Upper lobe of left lung (tissue), 6 donors: ENCODE results near the gene DPP10. TPM values are rescaled to one million over a fixed set of nuclear protein-coding genes. Genes with fewer than 3 reads are reported as not detected.

Experiments used
- ATAC-seq, 2 donors: fragments of 200-7000 bp; cut with Tn5 transposase; one replicate each; pipeline ENCODE4 v1.9.1; 2022; ENCODE audit warnings: mild to moderate bottlenecking in 2 of 2, moderate library complexity in 2 of 2; ENCODE audit not compliant: low FRiP score in 2 of 2
- DNase-seq, 2 donors: peaks; one replicate each; pipeline ENCODE4 v3.0.0-alpha.2; 2019 to 2020
- H3K27ac ChIP-seq, 4 donors: fragments of 200-600 bp; sonication (generic); one replicate each; pipeline ENCODE4 v1.5.1; 2016 to 2019
- H3K27me3 ChIP-seq, 4 donors: fragments of 200-600 bp; sonication (generic); one replicate each; pipeline ENCODE4 v1.5.1; 2017 to 2019
- H3K36me3 ChIP-seq, 4 donors: fragments of 200-600 bp; sonication (generic); one replicate each; pipeline ENCODE4 v1.5.1; 2016 to 2019
- H3K4me1 ChIP-seq, 4 donors: fragments of 200-600 bp; sonication (generic); one replicate each; pipeline ENCODE4 v1.5.1; 2018 to 2019
- H3K4me3 ChIP-seq, 4 donors: fragments of 200-600 bp; sonication (generic); one replicate each; pipeline ENCODE4 v1.5.1; 2017 to 2019; ENCODE audit warnings: mild to moderate bottlenecking in 2 of 4, moderate library complexity in 1 of 4
- H3K9me3 ChIP-seq, 4 donors: fragments of 200-600 bp; sonication (generic); one replicate each; pipeline ENCODE4 v1.5.1; 2018 to 2019
- EP300 ChIP-seq, 4 donors: sonication (generic); formaldehyde crosslinking; IDR thresholded peaks; one replicate each; pipeline ENCODE4 v1.5.1; 2017; ENCODE audit warnings: antibody characterized with exemption in 4 of 4, control low read depth in 2 of 4
- POLR2A ChIP-seq, 4 donors: fragments of 450-650 bp; IDR thresholded peaks; one replicate each; pipeline ENCODE4 v1.5.1; 2016 to 2017; ENCODE audit warnings: antibody characterized with exemption in 4 of 4, mild to moderate bottlenecking in 2 of 4
- POLR2AphosphoS5 ChIP-seq, 2 donors: sonication (generic); formaldehyde crosslinking; IDR thresholded peaks; one replicate each; pipeline ENCODE4 v1.5.1; 2017; ENCODE audit warnings: antibody characterized with exemption in 2 of 2
- WGBS, 2 donors: methylation state at CpG; one replicate each; pipeline ENCODE4 v1.1.5; 2017 to 2018; 5-methylcytosine and 5-hydroxymethylcytosine counted together
- total RNA-seq, 6 donors: library from RNA; depleted of rRNA in 4 of 6; stranded (reverse); fragments of >200 nt in 4 of 6; gene quantifications; one replicate each; pipeline versions ENCODE4 v1.1.0 to v1.2.1, GENCODE V29; 2016 to 2021
- TF ChIP-seq, protein P1 (sequence below), 6 experiments: fragments of 450-650 bp in 4 of 6; fragments of 200-600 bp in 2 of 6; sonication (generic) in 2 of 6; IDR thresholded peaks; one replicate each; pipeline ENCODE4 v1.5.1; 2016 to 2019; ENCODE audit warnings: antibody characterized with exemption in 6 of 6
- donor health status: DM: no; HTN: no; CAD: no; lungs with moderate emphysema.
- donor health status: DM: no; HTN: yes; CAD: no; lungs with severe emphysema.

DPP10 gene
- total RNA-seq, 6 donors from 2014 or later = 0.46 to 1.7 (median 0.77) TPM; not detected in 2

DNA sequence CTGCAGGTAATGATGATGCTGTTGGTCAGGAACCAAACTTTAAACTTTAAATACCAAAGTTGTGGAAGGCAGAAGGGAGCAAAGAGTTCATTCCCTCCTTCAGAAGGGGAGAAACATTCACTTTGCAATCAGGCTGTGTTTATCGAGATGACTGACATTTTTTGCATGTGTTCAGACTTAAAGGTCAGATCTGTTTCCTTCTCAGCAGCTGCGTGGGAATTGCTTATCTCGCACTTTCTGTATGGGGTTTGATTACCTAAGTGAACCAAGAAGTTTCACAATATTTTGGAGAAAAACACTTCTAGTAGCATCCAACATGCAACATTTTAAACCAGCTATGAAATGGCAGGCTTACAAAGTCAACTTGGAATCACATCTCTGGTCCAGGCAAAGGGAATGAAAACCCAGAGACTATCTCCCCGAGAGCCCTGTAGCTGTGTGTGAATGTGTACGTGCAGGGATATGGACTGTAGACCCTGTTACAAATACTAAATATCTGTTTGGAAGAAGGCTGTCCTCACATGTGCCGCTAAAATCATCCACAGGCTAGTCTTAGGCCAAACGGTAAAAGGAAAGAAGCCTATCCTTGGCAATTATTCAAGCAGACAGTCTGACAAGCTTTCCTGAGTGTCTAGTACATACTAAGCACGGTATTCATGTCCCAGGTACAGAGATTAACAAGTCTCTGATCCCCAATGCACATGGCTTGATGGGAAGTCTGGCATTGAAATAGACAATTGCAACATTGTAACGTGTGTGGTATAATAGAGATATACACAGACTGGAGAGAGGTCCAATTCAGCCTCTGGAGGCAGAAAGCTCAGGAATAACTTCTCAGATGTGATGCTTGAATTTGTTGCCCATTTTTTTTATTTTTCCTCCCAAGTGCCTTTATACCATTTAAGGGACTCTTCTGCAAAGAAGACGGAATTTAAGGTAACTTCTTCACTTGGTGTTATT lies 483.1 kb downstream of the DPP10 start:
- no peak overlapping the region for H3K4me3 ChIP-seq
- H3K27me3 ChIP-seq = no peaks in the 10 kb centered on the region
- ATAC-seq = no peak
- H3K27ac ChIP-seq = no peak overlapping the region
- peaks cover 0 to 11% (median 3%) of the 10 kb centered on the region in 4 donors for H3K9me3 ChIP-seq
- TF ChIP-seq, protein P1, sequence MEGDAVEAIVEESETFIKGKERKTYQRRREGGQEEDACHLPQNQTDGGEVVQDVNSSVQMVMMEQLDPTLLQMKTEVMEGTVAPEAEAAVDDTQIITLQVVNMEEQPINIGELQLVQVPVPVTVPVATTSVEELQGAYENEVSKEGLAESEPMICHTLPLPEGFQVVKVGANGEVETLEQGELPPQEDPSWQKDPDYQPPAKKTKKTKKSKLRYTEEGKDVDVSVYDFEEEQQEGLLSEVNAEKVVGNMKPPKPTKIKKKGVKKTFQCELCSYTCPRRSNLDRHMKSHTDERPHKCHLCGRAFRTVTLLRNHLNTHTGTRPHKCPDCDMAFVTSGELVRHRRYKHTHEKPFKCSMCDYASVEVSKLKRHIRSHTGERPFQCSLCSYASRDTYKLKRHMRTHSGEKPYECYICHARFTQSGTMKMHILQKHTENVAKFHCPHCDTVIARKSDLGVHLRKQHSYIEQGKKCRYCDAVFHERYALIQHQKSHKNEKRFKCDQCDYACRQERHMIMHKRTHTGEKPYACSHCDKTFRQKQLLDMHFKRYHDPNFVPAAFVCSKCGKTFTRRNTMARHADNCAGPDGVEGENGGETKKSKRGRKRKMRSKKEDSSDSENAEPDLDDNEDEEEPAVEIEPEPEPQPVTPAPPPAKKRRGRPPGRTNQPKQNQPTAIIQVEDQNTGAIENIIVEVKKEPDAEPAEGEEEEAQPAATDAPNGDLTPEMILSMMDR (IDR thresholded peaks at IDR 0.05) = no peak
- TF ChIP-seq POLR2A (IDR thresholded peaks at IDR 0.05) (no peak), POLR2AphosphoS5 (IDR thresholded peaks at IDR 0.05) (no peak), EP300 (IDR thresholded peaks at IDR 0.05) (no peak)
- no peaks in the 10 kb centered on the region for H3K4me1 ChIP-seq
- no peak for DNase-seq
- no peaks in the 10 kb centered on the region for H3K36me3 ChIP-seq
- WGBS, 2 donors = 66 to 72% methylated on average over 10 of the region's 10 CpGs

DNA sequence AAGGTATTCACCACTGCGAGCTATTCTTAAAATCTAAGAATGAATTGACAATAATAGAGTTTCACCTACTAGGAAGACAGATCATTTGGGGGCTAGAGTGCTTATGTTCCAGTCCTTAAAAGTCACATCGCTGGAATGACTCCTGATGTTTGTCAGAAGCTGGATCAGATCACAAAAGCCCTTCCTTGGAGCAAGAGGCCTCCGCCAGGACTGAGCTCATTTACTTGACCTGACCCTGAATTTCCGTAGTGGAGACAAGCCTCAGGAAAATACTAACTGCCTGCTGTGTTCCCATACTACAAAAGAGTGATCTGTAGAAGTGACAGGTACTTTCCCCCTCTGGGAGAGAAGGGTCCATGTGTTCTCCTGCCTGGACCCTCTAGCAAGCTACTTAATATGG lies 483.9 kb downstream of the DPP10 start:
- ATAC-seq (no peak), DNase-seq (no peak)
- Histone ChIP-seq H3K4me1 (no peaks in the 10 kb centered on the region), H3K27ac (no peak overlapping the region), H3K27me3 (no peaks in the 10 kb centered on the region), H3K36me3 (no peaks in the 10 kb centered on the region), H3K4me3 (no peak overlapping the region), H3K9me3 (peaks cover 0 to 11% (median 3%) of the 10 kb centered on the region in 4 donors)
- whole genome bisulfite sequencing, 2 donors = 90 to 92% methylated on average over 3 to 4 of the region's 4 CpGs
- TF ChIP-seq EP300 (IDR thresholded peaks at IDR 0.05) = no peak
- TF ChIP-seq, protein P1 (IDR thresholded peaks at IDR 0.05) = no peak
- TF ChIP-seq POLR2AphosphoS5 (IDR thresholded peaks at IDR 0.05) = no peak
- TF ChIP-seq POLR2A (IDR thresholded peaks at IDR 0.05) = no peak

DNA sequence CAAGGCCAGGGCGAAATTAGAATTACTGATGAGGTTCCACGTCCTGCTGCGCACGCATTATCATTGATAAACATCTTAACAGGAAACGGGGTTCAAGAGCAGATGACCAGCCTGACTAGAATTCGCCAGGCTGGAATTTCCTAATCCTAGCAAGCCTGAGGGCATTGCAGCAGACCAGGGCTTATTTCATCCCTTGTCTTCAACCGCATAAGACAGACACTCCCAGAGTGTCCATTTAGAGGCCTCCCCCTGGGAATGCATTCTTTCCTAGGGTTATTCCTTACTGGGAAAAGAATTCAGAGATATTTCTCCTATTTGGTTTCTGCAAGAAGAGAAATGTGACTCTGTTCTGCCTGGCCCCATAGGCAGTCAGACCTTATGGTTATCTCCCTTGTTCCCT lies 486.8 kb downstream of the DPP10 start:
- TF ChIP-seq, protein P1 (IDR thresholded peaks at IDR 0.05) = no peak
- no peak for TF ChIP-seq POLR2AphosphoS5 (IDR thresholded peaks at IDR 0.05)
- TF ChIP-seq EP300 (IDR thresholded peaks at IDR 0.05) = no peak
- no peak for TF ChIP-seq POLR2A (IDR thresholded peaks at IDR 0.05)
- ATAC-seq = no peak

DNA sequence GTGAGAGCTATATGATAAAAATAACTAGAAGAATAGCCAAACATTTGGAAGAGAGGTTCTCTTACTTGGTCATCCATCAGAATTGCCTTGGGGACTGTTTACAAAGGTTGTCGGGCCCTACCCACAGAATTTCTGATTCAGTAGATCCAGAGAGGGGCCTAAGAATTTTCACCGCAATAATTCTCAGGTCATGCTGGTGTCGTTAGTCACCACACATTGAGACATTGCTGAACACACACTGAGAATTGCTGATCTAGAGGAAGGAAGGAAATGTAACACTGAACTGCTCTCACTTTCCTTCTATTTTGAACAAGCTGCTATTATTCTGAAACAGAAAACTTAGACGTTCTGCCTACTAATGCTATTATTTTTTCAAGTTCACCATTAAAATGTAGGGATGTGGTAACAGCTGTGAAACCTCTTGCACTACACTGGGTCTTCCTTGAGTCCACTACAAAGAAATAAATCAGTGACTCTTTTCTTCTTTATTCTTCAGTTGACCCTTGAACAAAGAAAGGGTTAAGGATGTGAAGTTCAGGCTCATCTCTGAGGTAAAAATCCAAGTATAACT lies 491.3 kb downstream of the DPP10 start:
- Histone ChIP-seq H3K27ac (no peak overlapping the region), H3K4me3 (no peak overlapping the region), H3K27me3 (no peaks in the 10 kb centered on the region), H3K36me3 (no peaks in the 10 kb centered on the region), H3K4me1 (no peaks in the 10 kb centered on the region), H3K9me3 (peaks cover 0 to 7% (median 3%) of the 10 kb centered on the region in 4 donors)
- TF ChIP-seq POLR2AphosphoS5 (IDR thresholded peaks at IDR 0.05) (no peak), POLR2A (IDR thresholded peaks at IDR 0.05) (no peak), EP300 (IDR thresholded peaks at IDR 0.05) (no peak)
- TF ChIP-seq, protein P1 (IDR thresholded peaks at IDR 0.05) = no peak
- DNase-seq (no peak), ATAC-seq (no peak)
- 78% methylated on average over 4 of the region's 4 CpGs for WGBS, 2 donors

More for the DNA sequence above, 486.8 kb downstream of the DPP10 start:
- Histone ChIP-seq H3K4me3 (no peak overlapping the region), H3K27me3 (no peaks in the 10 kb centered on the region), H3K27ac (no peak overlapping the region), H3K9me3 (peaks cover 0 to 11% (median 3%) of the 10 kb centered on the region in 4 donors), H3K36me3 (no peaks in the 10 kb centered on the region), H3K4me1 (no peaks in the 10 kb centered on the region)
- WGBS, 2 donors = 85 to 90% methylated on average over 7 of the region's 7 CpGs
- no peak for DNase-seq
